GM18526 (cell line): ENCODE results near the gene PEMT.

ENCODE experiments used
- POLR2A ChIP-seq: IDR thresholded peaks from 3 replicates; pipeline ENCODE4 v1.6.1; 2011; ENCODE audit not compliant: insufficient read length; ENCODE audit errors: extremely low read depth

The PEMT gene

DNA sequence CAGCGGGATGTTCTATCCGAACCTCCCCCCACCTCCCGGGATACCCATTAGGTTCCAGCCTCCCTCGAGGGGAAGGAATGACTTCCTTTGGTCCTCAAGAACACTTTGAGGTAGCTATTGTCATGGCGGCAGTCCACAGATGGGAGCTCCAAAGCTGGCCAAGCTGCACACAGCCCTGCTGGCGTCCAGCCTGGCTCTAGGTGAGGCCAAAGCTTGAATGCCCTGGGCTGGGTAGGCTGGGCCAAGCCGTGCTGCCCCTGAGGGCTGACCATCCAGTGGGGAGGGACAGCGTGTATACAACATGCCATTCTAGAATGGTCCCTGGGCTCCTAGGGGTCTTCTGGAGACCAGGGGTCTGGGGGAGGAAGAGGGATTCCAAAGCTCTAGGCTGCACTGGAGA lies 43.5 kb downstream of the PEMT start:
- no peak for TF ChIP-seq POLR2A

DNA sequence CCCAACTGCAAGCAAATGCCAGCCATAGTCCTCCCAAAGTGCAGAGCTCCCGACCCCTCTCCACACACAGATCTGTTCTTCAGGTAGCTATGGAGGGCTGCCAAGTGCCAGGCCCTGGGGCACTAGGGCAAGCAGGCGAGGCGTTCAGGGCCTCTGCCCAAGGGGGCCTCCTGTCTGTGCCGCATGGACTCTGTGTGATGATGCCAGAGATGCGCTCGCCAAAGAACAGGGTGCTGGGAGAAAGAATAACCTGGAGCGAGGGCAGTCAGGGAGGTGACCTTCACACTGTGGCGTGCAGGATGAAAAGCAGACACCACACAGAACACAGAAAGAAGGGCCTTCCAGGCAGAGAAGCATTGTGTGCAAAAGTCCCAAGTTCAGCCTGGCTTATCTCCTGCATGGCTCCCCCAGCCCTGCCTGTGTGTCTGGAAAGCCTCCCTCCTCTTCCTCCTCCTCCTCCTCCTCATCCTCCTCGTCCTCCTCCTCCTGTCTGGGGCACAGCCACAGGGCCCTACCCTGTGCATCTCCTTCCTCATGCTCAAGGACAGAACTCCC lies 44.2 kb downstream of the PEMT start:
- no peak for TF ChIP-seq POLR2A

DNA sequence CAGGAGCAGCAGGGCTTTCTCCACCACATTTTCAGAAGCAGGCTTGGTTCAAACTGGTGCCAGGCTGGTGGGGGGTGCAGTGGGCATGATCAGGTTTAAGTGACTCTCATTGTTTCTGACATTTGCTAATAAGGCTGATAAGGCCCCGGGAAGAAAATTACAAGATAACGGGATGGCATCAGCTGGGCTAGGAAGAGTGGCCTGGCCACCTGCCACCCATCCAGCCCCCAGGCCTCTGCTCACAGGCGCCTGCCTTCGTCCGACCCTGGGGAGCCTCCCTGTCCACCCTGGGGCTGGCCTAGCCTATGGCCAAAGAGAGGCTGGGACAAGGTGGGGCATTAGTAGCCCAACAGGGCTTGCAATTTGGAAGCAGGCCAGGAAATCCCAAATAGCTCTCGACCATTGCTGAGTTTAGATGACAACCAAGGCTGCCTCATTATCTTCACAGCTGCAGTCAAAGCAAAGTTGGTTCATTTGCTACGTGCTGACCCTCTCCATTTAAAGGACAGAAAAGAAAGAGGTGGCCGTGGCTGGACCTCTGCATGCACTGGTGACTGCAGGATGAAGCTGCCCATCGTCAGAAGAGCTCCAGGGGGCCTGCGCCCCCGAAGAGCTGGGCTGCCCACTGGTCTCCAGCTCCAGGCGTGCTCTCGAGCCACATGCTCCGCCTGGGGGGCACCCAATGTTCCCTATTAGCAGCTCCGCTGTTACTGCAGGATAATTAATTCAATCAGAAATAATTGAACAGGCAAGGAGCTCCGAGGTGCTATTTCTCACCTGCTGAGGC lies 44.9 kb downstream of the PEMT start:
- no peak for TF ChIP-seq POLR2A

DNA sequence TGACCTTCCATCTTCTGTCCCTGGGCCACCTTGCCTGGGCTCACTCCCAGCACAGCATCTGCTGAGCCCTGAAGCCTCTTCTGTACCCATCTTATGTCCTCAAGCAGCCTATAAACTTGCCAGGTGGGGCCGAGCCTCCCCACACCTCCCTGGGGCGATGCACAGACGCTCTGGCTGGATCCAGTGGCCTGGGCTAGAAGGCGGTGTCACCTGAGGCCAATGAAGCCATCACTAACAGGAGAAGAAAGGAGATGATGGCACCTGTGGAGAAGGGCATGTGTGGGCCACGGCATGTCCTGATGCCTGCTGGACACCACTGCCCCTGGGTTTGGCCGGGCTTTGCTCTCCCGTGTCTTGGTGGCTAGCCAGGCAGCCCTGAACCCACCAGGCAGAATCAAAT lies 45.5 kb downstream of the PEMT start:
- no peak for TF ChIP-seq POLR2A

DNA sequence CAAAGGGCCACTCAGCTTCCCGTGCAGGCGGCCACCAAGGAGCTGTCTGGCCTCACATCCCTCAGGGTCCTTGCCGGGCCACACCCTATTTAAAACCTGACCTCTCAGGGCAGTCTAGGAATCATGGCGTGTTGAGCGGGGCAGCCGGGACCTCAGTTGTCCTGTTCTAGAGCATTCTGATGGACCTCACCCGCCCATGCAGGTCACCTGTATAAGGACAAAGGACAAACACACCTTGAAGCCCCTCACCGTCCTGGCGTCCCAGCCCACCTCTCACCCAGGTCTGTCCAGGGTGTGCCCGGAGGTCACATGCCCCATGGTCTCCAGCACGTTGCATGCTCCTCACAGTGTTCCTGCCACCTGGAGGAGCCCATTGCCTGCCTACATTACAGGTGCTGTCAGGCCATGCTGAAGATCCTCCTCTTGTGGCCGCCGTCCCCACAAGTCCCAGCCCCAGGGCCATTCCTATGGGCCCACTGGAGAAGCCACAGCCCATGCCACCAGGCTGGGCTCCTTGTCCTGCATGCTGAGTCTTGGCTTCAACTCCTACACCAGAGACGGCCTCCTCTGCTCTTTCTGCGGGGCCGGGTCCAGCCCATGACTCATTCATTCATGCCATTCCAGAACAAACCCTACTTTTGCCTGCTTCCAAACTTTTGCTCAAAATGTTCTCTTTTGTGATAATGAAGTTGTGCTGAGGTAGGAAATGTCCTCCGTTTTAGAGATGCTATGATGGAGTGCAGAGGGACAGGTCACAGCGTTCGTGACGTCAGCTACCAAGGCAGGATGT lies 46.3 kb downstream of the PEMT start:
- no peak for TF ChIP-seq POLR2A

DNA sequence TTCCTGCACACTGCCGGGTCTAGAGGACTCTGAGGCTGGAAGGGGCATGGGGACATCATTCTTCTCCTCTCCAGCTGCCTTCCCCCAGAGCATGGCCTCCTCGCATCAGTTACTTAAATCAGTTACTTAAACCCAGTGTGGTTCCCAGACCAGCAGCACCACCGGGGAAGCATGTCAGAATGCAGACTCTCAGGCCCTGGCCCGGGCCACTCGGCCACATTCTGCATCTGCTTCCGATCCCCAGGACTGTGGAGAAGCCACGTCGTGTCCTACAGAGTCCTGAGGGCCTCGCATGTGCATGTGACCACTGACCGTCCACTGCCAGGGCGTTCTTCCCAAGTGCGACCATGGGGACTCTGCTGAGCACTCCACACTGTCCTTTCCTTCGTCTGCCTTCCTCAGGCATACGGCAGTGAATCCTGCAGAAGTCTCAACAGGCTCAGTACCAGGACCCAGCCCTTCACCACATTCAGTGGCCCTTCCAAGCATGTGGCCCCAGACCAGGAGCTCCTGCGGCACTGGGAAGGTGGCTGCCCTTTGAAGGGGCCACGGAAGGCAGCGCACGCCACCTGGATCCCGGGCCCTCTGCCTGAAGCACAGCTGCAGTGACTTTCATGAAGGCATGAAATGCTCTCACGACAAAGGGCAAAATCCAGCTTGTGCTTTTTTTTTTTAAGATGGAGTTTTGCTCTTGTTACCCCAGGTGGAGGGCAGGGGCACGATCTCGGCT lies 48.4 kb downstream of the PEMT start:
- no peak for TF ChIP-seq POLR2A

DNA sequence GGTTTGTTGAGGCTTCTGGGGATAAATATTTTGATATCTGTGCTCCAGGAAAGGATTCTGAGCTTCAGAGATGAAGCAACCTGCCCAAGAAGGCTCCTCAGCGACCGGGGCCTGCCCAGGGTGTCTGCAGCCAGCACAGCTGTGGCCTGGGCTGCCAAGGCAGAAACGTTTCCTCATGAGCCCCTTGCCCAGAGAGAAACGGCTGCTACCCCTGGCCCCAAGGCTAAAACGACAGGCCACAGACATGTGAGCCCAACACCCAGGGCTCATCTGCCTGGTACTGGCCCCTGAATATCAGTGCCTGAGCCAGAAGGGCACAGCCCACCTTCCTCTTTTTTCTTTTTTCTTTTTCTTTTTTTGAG lies 49.9 kb downstream of the PEMT start:
- TF ChIP-seq POLR2A: no peak

DNA sequence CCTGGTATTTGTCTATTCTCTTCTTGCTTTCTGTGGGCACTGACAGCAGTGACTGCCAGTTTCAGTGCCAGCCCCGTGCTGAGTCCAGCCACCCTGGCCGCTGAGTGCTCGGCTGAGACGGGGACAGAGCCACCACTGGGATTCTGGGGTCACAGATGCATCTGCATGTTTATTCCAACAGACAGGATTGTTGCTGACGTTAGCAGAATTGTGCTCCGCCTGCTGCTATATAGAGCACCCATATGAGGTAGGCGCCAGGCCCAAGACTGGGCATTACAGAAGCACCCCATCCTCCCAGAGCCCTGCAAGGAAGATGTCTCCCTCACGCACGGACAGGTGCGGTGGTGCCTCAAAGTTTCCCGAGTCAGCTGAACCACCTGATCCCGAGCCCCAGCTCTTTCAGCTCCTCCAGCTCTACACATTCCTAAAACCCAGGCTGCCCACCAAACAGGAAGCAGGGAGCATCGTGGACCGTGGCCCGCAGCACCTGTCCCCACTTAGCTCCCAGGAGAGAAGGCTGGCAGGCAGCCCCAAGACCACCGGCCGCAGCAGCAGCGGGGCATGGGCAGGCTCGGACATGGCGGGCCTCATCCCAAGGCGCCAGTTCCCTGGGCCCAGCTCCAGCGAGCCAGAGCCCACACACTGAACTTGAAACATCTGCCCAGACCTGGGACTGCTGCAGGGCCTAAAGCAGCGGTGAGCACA lies 50.4 kb downstream of the PEMT start:
- no peak for TF ChIP-seq POLR2A

DNA sequence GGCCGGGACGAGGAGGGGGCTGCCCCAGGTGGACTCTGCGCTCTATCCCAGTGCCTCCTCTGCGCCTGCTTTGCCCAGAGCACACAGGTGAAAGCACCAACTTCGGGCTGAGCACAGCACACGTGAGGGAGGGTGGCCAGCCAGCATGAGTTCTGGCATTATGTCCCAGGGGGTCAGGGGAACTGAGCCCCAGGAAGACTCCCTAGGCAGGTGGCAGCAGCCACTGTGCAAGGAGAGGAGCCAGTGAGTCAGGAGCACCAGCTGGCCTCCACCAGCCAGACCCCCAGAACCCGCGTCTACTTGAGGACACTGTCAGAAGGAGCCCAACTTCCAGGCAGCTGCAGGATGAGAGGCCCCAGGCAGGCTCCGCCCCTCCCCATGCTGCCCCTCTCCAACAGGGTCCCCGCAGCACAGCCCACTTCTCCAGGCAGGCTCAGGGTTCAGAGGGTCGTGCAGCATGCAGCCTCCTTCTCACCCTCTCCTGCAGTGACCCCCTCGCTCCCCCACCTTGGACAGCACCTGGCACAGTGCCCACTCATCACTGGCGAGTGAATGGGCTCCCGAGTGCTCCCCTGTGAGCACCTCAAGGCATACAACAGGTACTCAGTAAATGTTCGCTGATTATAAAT lies 51.1 kb downstream of the PEMT start:
- TF ChIP-seq POLR2A: no peak

DNA sequence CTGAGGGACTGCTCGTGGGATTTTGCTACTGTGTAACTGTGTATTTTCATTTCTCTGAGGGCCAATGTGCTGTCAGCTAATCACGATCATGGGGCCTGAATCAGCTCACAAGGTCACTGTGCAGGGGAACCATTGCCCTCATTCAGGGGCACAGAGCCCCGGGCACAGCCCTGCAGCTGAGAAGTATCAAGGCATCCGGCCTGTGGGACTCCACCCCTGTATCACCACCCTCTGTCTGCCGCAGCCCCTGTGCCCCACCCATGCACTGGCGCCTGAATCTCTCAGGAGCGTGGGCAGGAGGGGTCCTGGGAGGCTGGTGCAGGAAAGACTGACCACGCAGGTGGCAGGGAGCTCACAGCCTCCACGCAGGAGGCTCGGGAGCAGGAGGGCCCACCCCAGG lies 51.9 kb downstream of the PEMT start:
- no peak for TF ChIP-seq POLR2A

DNA sequence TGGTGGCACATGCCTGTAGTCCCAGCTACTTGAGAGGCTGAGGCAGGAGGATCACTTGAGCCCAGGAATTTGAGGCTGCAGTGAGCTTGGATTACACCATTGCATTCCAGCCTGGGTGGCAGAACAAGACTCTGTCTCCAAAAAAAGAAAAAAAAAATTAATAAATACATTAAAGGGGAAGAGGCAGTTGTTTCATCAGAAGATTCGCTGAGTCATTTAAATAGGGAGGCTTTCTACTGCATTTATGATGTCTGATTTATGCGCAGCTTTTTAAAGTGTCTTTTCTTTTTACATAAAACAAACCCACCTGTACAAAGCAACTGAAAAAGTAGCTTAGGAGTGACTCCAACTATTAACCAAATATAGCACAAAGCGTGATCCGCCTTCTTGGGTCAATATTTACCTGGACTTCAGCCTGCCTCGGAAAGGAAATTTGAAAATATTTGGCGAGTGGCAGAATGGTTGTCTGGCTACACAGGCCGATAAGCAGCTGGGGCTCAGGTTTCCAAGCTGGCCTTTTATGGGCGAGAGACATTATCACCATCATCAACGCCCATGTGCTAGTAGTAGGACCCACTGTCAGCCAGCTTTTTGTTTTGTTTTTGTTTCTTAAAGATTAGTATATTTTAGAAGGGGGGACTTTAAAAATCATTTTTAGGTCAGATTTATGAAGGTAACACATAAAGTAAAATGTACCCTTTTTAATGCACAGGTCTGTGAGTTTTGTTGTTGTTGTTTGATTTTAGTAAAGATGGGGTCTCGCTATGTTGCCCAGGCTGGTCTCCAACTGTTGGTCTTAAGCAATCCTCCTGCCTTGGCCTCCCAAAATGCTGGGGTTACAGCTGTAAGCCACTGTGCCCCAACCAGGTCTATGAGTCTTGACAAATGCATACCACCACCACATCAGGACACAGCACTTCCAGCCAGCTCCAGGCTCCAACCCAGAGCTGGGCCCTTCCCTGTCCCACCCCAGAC lies 52.8 kb downstream of the PEMT start:
- no peak for TF ChIP-seq POLR2A

DNA sequence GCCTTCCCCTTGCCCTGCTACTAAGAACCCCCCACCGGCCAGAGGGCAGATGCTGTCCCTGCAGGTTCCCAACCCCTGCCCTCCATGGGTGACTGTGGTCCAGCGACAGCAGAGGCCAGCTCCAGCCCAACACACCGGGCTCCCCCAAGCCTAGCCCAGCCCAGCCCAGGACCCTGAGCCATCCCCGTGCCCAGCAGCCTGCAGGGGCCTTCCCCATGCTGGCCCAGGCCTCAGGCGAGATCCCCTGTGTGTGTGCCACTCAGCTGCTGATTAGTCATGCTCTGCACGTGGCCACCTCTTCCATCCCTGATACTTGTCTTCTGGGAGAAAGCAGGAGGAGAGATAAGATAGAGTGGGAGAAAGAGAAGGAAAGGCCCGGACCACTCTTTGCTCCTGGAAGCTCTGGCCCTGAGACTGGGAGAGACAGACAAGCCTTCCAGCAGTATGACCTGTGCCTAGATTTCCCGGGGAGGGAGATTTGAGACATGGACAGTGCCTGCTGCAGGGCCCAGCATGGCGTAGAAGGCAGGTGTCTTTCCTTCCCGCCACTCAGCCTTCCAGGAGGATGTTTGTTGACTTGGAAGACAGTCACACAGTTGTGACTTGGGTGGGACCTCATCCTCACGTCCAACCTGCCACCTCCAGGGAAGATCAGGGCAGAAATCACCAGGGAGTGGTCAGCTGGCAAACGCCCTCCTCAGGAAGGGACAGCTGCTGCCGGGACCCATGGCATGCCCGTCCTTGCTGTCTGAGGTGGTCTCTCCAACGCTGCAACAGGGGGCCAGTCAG lies 54.0 kb downstream of the PEMT start:
- no peak for TF ChIP-seq POLR2A

DNA sequence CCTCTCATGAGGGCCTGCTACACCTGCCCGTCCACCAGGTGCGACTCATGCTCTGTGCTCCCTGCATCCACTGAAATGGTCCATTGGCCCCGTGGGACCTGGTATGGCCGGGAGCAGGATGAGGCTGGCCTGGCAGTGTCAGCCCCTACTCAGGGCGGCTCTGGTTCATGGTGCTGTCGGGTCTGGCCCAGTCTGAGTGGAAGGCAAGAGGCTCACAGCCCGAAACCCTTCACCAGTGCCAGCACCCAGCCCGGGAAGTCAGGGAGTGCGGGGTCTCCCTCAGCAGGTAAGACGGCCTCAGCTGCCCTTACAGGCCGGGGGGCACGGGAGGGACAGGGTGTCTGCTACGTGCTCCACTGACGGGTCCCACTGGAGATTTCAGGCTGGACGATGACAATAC lies 54.8 kb downstream of the PEMT start:
- no peak for TF ChIP-seq POLR2A
